Esophagus mucosa (tissue), 1 donor: Measurements from ENCODE around the gene UBE2J2. TPM values are rescaled to one million over a fixed set of nuclear protein-coding genes. Genes with fewer than 3 reads are reported as not detected.
"Not testable (repeated sequence)": the region's sequence is repeated elsewhere in the genome, so short reads cannot be mapped to it uniquely, and the experiment has no call there.

Experiments used
- ATAC-seq: fragments of 200-7000 bp; cut with Tn5 transposase; one replicate; pipeline ENCODE4 v1.9.1; 2020
- total RNA-seq: library from RNA; stranded (reverse); gene quantifications from one replicate; pipeline ENCODE4 v1.2.4, GENCODE V29; 2023
- donor health status: DM: yes; HTN: yes; CAD: no.

The UBE2J2 gene
- total RNA-seq, 1 donor from 2014 or later = 45.0 TPM

GRCh38 chr1:1255611-1256010, 18.0 kb downstream of the UBE2J2 start:
- ATAC-seq = no peak

- ATAC-seq = no peak
Measured at GRCh38 chr1:1255078-1255477, 18.6 kb downstream of the UBE2J2 start.

- no peak for ATAC-seq
Measured at GRCh38 chr1:1254667-1254998, 19.0 kb downstream of the UBE2J2 start.

- no peak for ATAC-seq
Measured at GRCh38 chr1:1253972-1254666, 19.5 kb downstream of the UBE2J2 start.

- ATAC-seq = no peak
Measured at GRCh38 chr1:1253314-1253713, 20.3 kb downstream of the UBE2J2 start.

GRCh38 chr1:1250786-1251284, 22.8 kb downstream of the UBE2J2 start:
- ATAC-seq = peak; percentile 90

- not testable (repeated sequence) for ATAC-seq
Measured at GRCh38 chr1:1248009-1248913, 25.4 kb downstream of the UBE2J2 start.

GRCh38 chr1:1247341-1247913, 26.2 kb downstream of the UBE2J2 start:
- ATAC-seq = peak; percentile 5

GRCh38 chr1:1246577-1247340, 26.9 kb downstream of the UBE2J2 start, which contains the start of gene C1QTNF12:
Gene C1QTNF12 (minus strand): TSS chr1:1246722. CDS start chr1:1246690, 32 bp downstream.
- ATAC-seq = peak; percentile 27

- ATAC-seq = no peak
Measured at GRCh38 chr1:1245817-1246576, 27.7 kb downstream of the UBE2J2 start.

- ATAC-seq = no peak
Measured at GRCh38 chr1:1245178-1245816, 28.4 kb downstream of the UBE2J2 start.

- ATAC-seq = no peak
Measured at GRCh38 chr1:1244192-1244811, 29.4 kb downstream of the UBE2J2 start.

- no peak for ATAC-seq
Measured at GRCh38 chr1:1243807-1244191, 29.9 kb downstream of the UBE2J2 start.

GRCh38 chr1:1243266-1243660, 30.4 kb downstream of the UBE2J2 start:
- ATAC-seq = no peak

- ATAC-seq = no peak
Measured at GRCh38 chr1:1242461-1243265, 31.0 kb downstream of the UBE2J2 start.

GRCh38 chr1:1241588-1242219, 31.9 kb downstream of the UBE2J2 start:
- no peak for ATAC-seq

GRCh38 chr1:1240822-1241587, 32.6 kb downstream of the UBE2J2 start:
- no peak for ATAC-seq

- no peak for ATAC-seq
Measured at GRCh38 chr1:1240348-1240732, 33.3 kb downstream of the UBE2J2 start.
